ENCODE results near the gene JAKMIP1.

Gene JAKMIP1

DNA sequence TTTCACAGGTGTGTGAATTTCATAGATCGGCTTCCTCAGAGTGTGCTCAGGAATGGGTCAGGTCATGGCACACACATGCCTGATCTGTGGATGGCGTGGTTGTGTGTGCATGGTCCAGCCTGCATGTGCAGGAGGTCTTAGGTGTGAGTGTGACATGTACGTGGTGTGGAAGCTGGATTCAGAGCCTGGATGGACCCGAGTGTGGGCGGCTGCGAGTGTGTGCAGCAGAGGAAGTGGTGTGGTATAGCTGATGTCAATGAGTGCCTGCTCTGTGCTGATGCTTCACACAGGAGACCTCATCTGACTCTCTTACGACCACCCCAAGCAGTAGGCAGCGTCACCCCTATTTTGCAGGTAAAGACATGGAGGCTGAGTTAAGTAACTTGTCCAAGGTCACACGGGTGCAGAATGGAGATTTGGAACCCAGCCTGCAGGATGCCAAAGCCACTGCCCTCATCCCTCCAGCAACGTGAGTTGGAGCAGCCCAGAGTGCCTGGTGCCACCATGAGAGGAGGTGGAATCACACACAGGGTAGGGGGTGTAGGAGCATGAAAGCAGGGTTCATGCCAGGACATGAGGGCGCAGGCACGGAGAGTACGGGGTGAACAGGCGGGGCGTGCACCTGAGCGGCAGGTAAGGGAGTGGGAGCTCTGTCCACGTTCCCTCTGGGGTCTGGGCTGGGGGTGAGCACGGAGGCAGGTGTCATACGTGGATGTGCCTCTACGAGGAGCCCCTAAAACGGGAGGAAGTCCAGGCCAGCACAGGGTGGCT is 157.9 kb downstream of the JAKMIP1 start:
- DNase-seq (ENCODE audit: low read depth in 2 of 2) = no peak

DNA sequence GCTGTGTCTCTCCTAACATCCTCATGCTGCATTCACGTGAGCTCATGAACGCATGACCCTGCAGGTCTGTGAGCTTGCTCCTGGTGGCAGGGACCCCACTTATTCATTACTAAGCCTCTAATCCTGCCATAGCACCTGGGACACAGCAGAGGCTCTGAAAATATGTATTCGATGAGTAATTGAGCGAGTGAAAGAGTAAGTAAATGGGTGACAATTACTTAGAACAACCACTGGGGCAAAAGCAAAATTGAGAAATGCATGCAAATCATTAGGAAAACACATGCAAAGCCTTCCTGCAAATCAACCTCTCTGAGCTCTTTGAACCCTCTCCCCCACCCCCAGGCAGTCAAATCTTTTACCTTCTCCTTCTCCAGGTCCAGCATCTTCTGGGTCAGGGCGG is 158.5 kb downstream of the JAKMIP1 start:
- DNase-seq (ENCODE audit: low read depth in 2 of 2) = no peak

DNA sequence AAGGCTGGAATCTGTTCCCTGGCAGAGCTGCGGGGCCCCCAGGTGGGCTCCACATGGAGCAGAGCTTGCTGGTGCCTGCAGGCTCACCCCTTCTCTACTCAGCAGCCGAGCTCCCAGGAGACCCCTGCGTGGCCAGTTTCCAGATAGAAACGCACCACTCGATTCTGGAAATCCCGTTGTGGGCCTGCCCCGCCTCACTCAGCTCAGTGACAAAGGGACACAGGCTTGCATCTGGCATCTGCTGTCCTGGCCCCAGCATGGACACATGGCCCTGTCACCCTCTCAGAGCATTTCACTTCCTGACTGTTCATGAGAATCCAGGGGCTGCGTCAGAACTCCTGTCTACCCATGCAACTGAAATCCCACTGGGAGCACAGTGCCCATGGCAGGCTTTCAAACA is 161.6 kb downstream of the JAKMIP1 start:
- DNase-seq (ENCODE audit: low read depth in 2 of 2) = no peak

DNA sequence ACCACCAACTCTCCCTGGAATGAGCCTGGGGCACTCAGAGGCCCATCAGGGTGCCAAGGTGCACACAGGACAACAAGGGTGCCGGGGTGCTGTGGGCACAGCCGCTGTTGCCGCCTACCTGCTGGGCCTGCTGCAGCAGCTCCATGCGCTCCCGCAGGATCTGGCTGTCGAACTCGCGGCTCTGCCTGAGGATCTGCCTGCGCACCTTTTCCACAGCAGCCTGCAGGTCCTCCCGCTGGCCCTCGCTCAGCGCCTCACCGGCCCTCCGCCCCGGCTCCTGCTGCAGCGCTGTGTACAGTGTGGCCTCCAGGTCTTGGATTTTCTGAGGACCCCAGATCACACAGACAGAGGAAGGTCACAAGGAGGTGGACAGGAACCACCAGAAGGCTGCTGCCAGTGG is 164.6 kb downstream of the JAKMIP1 start:
- DNase-seq (ENCODE audit: low read depth in 2 of 2) = no peak

DNA sequence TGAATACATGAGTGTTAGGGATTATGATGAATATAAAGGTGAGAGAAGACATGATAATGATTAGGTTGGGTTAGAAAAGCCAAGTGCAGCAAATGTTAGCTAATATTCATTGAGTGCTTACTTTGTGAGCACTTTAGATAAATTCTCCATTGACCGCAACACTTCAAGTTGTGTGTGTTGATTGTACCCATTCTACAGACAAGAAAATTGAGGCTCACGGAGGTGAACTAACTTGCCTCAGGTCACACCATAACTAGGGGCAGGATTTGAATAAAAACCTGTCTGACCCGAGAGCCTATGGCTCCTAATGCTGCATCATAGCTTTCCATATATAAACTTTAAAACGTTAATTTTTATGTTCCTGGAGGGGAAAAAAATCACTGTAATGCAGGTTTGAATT is 167.0 kb downstream of the JAKMIP1 start:
- DNase-seq (ENCODE audit: low read depth in 2 of 2) = no peak

DNA sequence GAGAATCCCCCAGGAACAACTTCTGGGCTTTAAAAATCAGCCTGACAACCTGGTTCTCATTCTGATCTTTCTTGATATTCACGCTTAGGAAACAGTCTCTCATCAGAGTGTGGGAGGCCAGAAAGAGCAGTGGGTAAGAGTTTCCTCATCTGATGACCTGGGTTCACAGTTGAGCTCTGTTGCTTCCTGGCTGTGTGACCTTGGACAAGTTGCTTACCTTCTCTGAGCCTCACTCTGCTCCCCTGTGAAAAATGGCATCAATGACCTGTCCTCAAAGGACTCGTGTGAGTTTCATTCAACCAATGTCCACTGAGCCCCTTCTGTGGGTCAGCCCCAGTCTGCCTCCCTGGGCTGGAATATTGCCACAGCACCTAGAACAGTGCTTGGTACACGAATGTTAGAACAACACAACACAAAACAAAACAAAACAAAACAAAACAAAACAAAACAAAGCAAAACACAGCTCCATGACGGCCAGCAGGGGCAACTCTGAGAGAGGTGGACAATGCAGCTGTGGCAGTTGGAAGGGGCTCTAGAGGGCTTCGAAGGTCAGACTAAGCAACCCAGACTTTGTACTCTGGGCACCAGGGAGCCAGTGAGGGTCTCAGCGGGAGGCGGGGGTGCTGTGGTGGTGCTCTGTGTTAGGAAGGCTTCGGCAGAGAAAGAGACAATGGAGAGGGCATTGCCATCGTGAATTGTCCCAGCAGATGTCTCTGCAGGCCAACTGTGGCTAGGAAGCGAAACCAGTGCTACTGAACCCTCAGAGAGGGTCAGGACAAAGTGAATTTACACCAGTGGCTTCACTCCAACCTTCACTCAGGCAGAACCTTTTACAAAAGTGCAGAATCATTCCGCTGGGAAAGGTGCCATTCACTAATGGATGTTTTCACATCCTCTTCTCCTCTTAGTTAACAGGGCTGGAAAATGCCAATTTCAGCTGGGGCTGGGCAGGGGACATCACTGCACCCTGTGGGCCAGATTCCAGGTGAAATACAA is 167.8 kb downstream of the JAKMIP1 start:
- DNase-seq (ENCODE audit: low read depth in 2 of 2) = no peak

DNA sequence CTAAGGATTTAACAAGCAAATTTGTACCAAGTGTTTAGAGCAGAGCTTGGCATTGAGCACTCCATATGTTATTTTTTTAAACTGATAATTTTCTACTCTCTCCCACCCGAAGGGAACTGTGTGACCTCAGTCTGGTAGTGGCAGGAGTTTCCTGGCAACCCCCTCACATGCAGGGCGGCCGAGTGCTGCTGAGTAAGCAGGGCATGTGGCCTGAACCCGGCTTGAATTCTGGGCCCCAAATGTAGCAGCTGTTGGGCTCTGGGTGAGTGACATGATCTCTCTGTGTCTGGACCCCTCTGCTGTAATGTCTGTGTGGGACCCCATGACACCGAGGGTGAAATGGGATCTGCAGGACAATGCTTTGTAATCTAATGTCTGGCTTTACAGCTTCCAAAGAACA is 168.5 kb downstream of the JAKMIP1 start:
- no peak for DNase-seq (ENCODE audit: low read depth in 2 of 2)

DNA sequence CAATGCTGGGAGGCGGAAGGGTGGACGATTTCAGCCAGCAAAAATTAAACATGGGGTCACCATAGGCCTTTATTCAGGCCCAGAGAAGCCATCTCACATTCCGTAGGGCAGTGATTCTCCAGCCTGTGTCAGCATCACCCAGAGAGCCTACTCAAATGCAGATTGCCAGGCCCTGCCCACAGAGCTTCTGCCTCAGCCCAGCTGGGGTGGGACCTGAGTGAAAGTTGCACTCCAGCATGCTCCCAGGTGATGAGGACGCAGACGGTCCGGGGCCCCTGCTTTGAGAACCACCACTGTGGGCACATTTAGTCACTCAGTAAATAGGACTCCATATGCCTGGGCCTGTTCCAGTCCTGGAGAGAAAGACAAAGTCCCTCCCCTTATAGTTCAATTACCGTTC is 169.7 kb downstream of the JAKMIP1 start:
- no peak for DNase-seq (ENCODE audit: low read depth in 2 of 2)

DNA sequence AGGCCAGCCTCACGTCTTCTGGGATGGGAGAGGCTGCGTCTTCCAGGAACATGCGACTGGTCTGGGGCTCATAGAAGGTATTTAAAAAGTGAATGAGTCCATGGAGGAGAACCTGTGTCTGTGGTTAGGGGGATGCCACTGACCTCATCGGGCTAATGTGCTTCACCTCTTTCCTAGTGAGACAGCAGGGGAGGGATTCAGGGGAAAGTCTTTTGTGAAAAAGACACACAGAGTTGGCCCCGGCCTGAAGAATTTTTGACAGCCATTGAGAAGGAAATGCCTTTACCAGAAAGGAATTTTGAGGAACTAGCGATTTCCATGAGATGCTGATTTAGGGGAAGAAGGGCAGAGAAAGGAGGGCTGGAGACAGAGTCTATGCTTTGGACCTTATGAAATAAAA is 171.1 kb downstream of the JAKMIP1 start:
- no peak for DNase-seq (ENCODE audit: low read depth in 2 of 2)

DNA sequence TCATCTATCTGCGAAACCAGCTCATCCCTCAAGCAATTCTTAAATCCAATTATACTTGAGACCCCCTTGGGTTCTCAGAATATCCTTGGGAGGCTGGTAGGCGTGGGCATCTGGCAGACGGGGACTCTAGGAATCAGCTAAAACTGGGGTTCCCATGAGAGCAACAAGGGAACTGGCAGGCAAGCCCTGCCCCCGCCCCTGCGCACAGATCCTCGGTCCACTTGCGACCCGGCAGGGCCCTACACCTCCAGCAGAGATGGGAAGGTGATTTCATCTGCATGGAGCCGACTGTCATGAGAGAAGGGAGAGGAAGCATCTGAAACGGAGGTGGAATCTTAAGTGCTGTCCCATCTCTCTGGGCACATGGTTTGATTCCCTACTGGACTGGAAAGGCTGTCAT is 172.2 kb downstream of the JAKMIP1 start:
- DNase-seq (ENCODE audit: low read depth in 2 of 2) = no peak

DNA sequence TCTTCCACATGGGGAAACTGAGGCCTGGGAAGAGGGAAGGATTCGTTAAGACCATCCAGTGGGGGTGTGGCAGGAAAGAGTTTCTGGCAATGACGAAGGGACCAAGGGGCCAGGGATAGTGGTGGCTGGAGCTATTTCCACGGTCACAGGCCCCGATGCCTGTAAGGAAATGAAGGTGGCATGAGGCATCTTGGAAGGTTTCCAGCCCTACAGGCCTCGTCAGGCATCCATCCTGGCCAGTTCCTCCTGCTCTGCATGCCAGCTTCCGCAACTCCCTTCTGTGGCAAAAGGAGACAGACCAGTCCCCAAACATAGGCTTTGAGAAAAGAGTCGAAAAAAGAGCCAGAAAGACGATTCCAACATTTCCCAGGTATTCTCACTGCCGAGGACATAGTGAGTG is 173.0 kb downstream of the JAKMIP1 start:
- DNase-seq (ENCODE audit: low read depth in 2 of 2) = no peak

DNA sequence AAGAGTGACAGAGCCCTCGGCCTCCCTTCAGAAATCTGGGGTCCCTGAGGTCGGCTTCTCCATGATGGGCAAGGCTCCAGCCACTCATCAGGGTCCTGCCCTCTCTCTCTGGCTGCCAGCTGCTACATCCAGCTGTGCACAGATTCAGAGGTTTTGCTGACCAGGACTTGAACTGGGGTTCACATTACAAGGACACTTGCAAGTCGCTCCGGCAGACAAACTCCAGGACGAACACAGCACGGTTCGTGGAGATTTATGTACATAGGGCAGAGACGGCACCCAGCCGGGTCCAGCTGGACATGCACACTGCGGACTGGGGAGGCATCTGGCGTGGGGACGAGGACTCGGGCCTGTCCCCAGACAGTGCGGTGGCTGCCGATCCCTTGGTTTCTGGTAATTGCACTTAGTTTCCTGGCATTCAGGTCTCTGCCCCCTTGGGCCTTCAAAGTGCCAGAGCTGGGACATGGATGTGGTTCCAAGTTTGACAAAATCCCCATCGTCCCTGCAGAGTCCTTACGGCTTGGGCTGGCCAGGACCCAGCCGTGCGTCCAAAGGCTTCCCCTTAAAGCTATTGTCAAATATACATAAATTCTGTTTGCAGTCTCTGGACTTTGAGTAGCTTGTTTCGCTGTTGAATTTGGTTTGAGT is 175.9 kb downstream of the JAKMIP1 start:
- no peak for DNase-seq (ENCODE audit: low read depth in 2 of 2)

DNA sequence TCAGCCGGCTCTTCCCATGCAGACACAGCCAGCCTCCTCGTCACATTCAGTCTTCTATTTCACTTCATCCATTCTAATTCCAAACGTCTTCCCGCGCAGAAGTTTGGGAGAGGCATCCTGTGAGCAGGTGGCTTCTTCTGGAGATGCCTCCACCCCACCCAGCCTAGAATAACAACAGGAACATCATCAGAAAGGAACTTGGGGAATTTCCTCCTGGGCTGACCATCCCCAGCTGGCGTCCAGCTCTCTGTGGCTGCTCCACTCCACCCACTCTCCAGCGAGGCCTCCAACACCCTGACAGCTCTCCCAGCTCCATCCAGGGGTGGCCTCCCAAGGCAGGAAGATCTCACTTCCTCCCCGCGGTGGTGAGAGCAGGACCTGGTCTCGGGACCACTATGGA is 176.6 kb downstream of the JAKMIP1 start:
- DNase-seq (ENCODE audit: low read depth in 2 of 2) = no peak

DNA sequence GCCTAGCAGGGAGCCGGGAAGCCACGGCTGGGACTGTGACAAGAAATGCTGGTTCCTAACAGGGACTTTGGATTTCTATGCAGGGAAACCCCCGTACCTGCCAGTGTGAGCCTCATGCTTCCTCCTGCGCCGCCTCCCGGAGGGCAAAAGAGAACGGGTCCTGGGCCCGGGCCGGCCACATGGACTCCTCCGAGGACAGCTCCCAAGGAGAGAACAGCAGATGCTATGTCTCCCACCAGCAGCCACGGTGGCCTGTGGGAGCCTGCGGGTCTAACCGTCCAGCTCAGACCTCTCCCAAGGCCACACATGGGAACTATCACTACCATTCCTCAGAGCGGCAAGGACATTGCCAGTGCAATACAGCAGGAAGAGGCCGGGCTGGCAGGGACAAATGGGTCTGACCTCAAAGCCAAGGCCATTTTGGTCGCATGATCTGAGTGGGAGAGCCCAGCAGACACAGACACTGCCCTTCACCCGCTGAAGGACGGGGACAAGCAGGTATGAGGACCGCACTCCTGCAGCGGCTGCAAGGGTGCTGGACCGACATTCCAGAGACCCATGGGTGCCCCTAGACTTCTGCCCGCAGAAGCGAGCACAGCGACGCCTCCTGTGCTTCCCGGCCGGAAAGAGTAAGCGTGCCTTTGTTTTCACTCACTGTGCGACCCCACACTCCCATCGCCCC is 177.6 kb downstream of the JAKMIP1 start:
- no peak for DNase-seq (ENCODE audit: low read depth in 2 of 2)

DNA sequence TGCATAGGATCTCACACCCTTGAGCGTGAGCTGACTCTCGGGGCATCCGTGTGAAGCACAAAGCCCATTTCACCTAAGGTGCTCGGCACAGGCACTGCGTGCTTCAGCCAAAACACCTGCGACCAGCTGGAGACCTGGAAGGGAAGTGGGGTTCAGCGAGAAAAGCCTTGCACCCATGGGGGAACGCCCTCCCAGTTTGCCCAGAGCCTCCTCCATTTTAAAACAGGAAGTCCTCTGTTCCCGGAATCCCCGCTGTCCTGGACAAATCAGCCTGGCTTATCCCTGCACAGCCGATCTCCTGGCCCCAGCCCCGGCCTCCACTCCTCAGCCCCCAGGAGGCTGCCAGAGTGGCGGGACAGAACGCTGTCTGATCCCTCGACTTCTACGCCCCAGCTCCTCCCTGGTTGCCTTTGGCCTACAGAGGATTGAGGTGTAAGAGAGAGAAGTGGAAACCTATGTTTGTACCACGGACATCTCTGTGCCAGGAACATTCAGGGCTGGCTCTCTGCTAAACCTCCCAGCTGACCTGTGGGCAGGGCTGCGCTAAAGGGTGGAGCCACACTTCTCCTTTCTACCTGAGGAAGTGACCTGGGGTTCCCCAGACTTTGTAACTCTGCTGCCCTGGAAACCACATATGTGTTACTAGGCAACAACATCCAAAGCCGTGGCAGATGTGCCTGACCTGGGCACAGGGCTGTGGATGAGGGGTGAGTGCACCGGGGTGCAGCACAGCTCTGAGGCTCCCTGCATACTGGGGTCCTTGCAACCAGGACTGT is 178.3 kb downstream of the JAKMIP1 start:
- DNase-seq (ENCODE audit: low read depth in 2 of 2) = no peak

DNA sequence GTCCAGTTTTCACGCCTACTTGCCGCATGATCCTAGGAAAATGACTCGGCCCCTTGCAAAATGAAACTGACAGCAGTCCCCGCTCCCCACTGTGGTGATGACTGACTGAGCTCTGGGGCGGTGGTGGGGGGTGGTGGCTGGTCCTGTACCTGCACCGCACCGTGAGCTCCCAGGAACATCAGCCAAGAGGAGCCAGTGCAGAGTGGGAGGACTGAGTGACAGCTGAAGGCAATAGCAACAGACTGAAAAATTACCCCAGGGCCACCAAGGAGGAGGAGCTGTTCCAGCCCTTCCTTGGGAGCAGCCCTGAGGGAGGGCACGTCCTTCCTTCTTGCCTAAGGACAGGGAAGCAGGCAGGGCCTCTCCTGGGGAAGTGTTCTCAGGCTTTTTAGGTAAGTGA is 179.7 kb downstream of the JAKMIP1 start:
- DNase-seq (ENCODE audit: low read depth in 2 of 2) = no peak

DNA sequence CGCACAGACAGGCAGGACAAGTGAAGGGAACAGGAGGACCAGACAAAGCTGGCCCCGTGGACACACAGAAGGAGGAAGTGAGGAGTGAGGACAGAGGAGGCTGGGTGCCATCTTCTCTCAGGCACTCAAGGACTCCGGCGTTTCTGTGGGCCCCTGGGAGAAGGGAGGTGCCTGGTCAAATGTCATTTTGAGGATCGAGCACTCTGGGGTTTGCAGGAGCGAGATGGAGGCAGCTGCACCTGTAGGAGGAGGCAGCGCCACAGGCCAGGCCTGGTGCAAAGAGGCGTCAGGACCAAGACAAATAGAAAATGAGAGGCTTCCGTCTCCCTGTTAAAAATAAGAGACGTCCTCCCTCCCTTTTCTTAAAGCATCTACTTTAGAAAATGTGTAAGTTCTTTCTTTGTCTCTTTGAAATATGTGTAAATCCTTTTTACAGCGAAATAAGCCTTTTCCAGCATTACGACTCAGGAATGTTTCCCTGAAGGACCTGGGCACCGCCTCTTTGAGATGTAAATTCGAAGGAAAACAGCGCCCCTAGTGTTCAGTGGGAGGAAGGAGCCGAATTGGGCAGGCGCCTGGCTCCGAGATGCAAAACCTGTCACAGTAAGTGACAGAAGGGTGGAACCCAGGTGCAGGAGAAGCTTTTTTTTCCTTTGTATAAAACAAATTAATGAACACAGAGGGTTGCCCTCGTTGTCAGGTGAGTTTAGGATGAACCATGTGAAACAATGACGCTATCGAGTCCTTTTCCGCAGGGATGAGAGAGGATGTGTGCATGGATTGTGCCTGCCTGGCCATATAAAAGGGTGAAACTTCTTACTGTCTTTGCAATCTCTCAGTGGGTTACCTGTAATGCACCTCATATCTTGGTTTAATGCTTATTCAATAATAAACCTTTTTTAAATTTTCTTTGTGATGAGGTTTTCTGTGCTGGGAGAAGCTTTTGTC is 180.8 kb downstream of the JAKMIP1 start:
- DNase-seq (ENCODE audit: low read depth in 2 of 2) = no peak

DNA sequence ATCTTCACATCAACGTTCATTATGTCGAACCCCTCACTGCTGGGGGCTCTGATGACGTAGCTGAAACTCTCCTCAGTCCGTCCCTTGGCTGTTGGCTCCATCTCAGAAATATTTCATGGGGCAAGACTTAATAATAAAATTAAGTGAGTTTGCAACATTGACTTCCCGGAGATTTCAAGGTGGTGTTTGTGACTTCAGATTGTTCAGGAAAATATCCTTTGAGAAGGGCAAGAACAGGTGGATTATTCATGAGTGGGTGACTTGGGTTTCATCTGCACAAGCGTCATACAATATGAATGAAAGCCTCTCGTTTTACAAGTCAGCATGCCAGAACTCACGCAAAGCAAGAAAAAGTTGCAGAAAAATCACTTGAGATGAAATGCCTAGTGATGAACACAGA is 182.0 kb downstream of the JAKMIP1 start, which contains the start of gene C4orf50:
TSS of gene C4orf50 (minus strand) at position 101 of the 400 bp plus-strand sequence.
- DNase-seq (ENCODE audit: low read depth in 2 of 2) = no peak

DNA sequence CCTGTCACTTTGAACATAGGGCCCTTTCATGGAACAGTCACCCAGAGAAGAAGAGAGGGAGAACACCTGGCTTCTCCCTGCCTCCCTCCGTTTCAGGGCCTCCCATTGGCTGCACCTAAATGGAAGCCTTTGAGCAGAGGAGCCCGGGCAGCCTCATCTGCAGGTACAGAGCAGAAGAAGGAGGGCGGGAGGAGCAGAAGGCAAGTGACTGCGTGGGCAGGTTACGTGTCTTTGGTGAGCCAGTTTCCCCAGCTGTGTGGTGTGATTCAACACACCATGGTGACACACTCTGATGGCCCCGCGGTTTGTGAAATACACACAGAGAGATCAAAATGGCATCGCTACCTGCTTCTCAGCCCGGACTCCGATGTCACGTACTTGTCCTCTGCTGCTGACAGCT is 182.5 kb downstream of the JAKMIP1 start:
- no peak for DNase-seq (ENCODE audit: low read depth in 2 of 2)

DNA sequence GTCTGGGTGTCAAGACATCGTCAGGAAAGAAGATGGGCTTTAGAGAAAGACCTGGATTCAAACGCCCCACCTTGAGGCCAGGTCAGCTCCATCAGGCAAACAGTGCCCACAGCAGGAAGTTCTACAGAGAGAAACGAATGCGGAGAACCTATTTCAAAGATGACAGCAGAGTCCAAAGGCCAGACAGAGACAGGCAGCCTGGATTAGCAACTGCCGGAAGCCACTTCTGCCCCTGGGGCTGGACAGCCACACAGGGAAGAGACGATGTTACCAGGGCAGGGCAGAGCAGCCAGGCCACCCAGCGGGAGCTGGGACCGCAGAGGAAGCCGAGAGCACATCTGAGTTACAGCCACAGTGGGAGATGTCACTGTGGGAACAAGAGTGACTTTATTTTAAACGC is 183.3 kb downstream of the JAKMIP1 start:
- no peak for DNase-seq (ENCODE audit: low read depth in 2 of 2)
